Adrenal gland (tissue), 12 donors: ENCODE measurements around the gene PRAMEF8. TPM values are rescaled to one million over a fixed set of nuclear protein-coding genes. Genes with fewer than 3 reads are reported as not detected.
"Not testable (repeated sequence)": the region's sequence is repeated elsewhere in the genome, so short reads cannot be mapped to it uniquely, and the experiment has no call there.

Experiments
- DNase-seq, 7 donors: peaks; one replicate each; pipeline ENCODE4 v3.0.0-alpha.2; 2019 to 2020
- H3K27ac ChIP-seq, 5 donors: fragments of 200-600 bp; sonication (generic) in 4 of 5; 1 replicate in 3 of 5; 2 replicates in 2 of 5; pipeline versions ENCODE4 v1.5.1 to v1.8.0; 2016 to 2020; ENCODE audit warnings: mild to moderate bottlenecking in 1 of 5
- H3K27me3 ChIP-seq: fragments of 200-600 bp; 2 replicates; pipeline ENCODE4 v1.8.0; 2021
- H3K36me3 ChIP-seq, 2 donors: fragments of 200-600 bp; replicated peaks in 1 of 2; 1 replicate in 1 of 2; 2 replicates in 1 of 2; pipeline versions ENCODE4 v1.5.1 to v1.8.0; 2018 to 2022
- H3K4me1 ChIP-seq, 2 donors: fragments of 200-600 bp; replicated peaks in 1 of 2; 1 replicate in 1 of 2; 2 replicates in 1 of 2; pipeline versions ENCODE4 v1.5.1 to v1.8.0; 2018 to 2021
- H3K4me3 ChIP-seq, 4 donors: fragments of 200-600 bp; sonication (generic) in 3 of 4; one replicate each; pipeline ENCODE4 v1.5.1; 2016 to 2018
- H3K9me3 ChIP-seq, 3 donors: fragments of 200-600 bp; sonication (generic) in 1 of 3; replicated peaks in 1 of 3; 1 replicate in 2 of 3; 2 replicates in 1 of 3; pipeline versions ENCODE4 v1.5.1 to v1.8.0; 2016 to 2021
- WGBS, 4 donors: extraction: QIAGEN DNeasy Blood & Tissue Kit in 2 of 4; methylation state at CpG; one replicate each; pipeline versions ENCODE4 v1.1.5 to v1.1.7; 2013 to 2017; 5-methylcytosine and 5-hydroxymethylcytosine counted together
- intact Hi-C, 2 donors: fragments of 100-400 bp; cut with DNase I; formaldehyde crosslinking; loops; one replicate each; pipeline versions ENCODE4 v1.14.1 to v1.15.0; 2022 to 2023
- polyA plus RNA-seq, 3 donors: library from polyadenylated mRNA; stranded (reverse); fragments of 200-250 nt in 2 of 3; fragments of 350-450 nt in 1 of 3; fragmentation: Illumina TruSeq in 1 of 3; extraction: RNeasy Lipid Tissue Mini Kit (QIAGEN cat#74804) in 1 of 3; gene quantifications; one replicate each; pipeline ENCODE4 v1.2.3, GENCODE V29; 2013 to 2014
- total RNA-seq, 9 donors: library from RNA; depleted of rRNA in 4 of 9; stranded (reverse); fragments of >200 nt in 4 of 9; fragments of 120-200 nt in 1 of 9; fragmentation: NEBNext Ultra II Directional in 1 of 9; extraction: Animal tissue kit (Norgen Biotek cat#: 25700) in 1 of 9; gene quantifications; one replicate each; pipeline versions ENCODE4 v1.1.0 to v1.2.4, GENCODE V29; 2013 to 2023
- TF ChIP-seq, protein P1 (sequence below), 6 experiments: fragments of 450-650 bp in 4 of 6; fragments of 200-600 bp in 2 of 6; sonication (generic) in 1 of 6; IDR thresholded peaks; 1 replicate in 5 of 6; 2 replicates in 1 of 6; pipeline versions ENCODE4 v1.5.1 to v1.8.0; 2016 to 2021; ENCODE audit warnings: antibody characterized with exemption in 6 of 6, mild to moderate bottlenecking in 2 of 6, moderate library complexity in 1 of 6
- donor health status: healthy with polysubstance abuse.
- donor health status: Bipolar disorder and iron deficiency.
- donor health status: DM: yes; HTN: yes; CAD: no.
- donor health status: DM: no; HTN: no; CAD: no.
- donor health status: DM: no; HTN: no; CAD: no.
- donor health status: DM: yes; HTN: yes; CAD: no.

PRAMEF8 gene
- total and polyA plus RNA-seq, 12 donors, result not detected

- intact Hi-C loops, DNase-seq, H3K4me1 ChIP-seq, H3K9me3 ChIP-seq, H3K4me3 ChIP-seq, H3K27me3 ChIP-seq, H3K27ac ChIP-seq, H3K36me3 ChIP-seq: not testable (repeated sequence)
- TF ChIP-seq, protein P1, sequence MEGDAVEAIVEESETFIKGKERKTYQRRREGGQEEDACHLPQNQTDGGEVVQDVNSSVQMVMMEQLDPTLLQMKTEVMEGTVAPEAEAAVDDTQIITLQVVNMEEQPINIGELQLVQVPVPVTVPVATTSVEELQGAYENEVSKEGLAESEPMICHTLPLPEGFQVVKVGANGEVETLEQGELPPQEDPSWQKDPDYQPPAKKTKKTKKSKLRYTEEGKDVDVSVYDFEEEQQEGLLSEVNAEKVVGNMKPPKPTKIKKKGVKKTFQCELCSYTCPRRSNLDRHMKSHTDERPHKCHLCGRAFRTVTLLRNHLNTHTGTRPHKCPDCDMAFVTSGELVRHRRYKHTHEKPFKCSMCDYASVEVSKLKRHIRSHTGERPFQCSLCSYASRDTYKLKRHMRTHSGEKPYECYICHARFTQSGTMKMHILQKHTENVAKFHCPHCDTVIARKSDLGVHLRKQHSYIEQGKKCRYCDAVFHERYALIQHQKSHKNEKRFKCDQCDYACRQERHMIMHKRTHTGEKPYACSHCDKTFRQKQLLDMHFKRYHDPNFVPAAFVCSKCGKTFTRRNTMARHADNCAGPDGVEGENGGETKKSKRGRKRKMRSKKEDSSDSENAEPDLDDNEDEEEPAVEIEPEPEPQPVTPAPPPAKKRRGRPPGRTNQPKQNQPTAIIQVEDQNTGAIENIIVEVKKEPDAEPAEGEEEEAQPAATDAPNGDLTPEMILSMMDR (IDR thresholded peaks at IDR 0.05), result peak in 1 of 6 experiments; percentile 9
- 25 to 39% (median 33%) methylated on average over 2 to 3 of the region's 6 CpGs; no CpG with 5 or more reads in 1 of the 4 donors for WGBS, 4 donors
Measured at GRCh38 chr1:13277016-13277415, 7.9 kb downstream of the PRAMEF8 start.

GRCh38 chr1:13265124-13265523 is 19.8 kb downstream of the PRAMEF8 start:
- H3K4me3 ChIP-seq, H3K36me3 ChIP-seq, H3K4me1 ChIP-seq, H3K27ac ChIP-seq, intact Hi-C loops, H3K9me3 ChIP-seq, H3K27me3 ChIP-seq, DNase-seq: not testable (repeated sequence)
- WGBS, 4 donors, result 27 to 30% methylated on average over 2 of the region's 3 CpGs; no CpG with 5 or more reads in 2 of the 4 donors

DNA sequence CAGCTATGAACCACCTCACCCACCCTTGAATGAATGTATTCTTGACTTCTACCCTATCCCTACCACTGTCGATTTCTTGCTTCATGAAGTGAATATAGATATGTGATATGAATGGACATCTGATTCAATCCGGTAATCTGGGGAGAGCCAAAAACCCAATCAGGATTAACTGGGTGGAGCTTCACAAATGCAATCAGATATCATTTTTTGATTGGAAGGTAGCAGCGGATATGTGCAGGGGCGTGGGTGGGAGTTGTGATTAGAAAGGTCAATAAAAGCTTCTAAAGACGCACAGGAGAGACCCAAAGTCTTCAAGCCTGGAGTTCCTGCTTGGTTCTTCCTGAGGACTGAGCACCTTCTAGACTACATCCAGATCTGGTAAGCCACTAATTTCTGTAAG is 31.0 kb downstream of the PRAMEF8 start, which contains the start of gene PRAMEF5:
TSS of gene PRAMEF5 (plus strand) at position 301 of the 400 bp plus-strand sequence. CDS start 5,071 bp downstream, outside the sequence.
- H3K27ac ChIP-seq, DNase-seq, H3K4me1 ChIP-seq, H3K9me3 ChIP-seq, H3K36me3 ChIP-seq, H3K4me3 ChIP-seq, H3K27me3 ChIP-seq, intact Hi-C loops: not testable (repeated sequence)
- 85 to 94% (median 89%) methylated on average over 2 of the region's 5 CpGs for WGBS, 4 donors

DNA sequence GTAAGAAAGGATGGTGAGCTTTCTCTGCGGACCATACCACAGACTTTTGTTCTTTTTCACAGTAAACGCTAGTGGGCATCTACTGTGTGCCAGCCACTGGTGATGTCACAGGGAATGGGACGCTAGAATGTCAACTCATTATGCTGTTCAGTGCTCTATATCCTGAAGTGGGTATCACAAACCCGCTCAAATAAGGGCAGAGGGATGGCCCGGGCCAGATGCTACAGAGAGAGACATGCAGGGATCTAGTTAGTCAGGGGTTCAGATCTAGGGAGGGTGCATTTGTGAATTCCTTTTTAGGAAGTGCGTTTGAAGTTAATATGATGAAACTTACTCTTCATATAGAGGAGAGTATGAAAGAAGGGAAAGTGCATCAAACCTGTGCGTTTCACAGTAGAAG is 37.8 kb downstream of the PRAMEF8 start:
- 73 to 79% (median 76%) methylated on average over 6 to 7 of the region's 7 CpGs for WGBS, 4 donors
- DNase-seq, H3K4me1 ChIP-seq, intact Hi-C loops, H3K36me3 ChIP-seq, H3K9me3 ChIP-seq, H3K27me3 ChIP-seq, H3K27ac ChIP-seq, H3K4me3 ChIP-seq: not testable (repeated sequence)

- H3K36me3 ChIP-seq, H3K27ac ChIP-seq, H3K4me3 ChIP-seq, H3K27me3 ChIP-seq, intact Hi-C loops, H3K4me1 ChIP-seq, H3K9me3 ChIP-seq: not testable (repeated sequence)
- peak in 1 of 7 donors; percentile 4 for DNase-seq
- 76 to 88% (median 83%) methylated on average over 2 of the region's 2 CpGs for WGBS, 4 donors
Measured at GRCh38 chr1:13246554-13246871, 38.4 kb downstream of the PRAMEF8 start.

- H3K4me3 ChIP-seq, H3K27me3 ChIP-seq, H3K4me1 ChIP-seq, H3K36me3 ChIP-seq, H3K9me3 ChIP-seq, intact Hi-C loops, H3K27ac ChIP-seq: not testable (repeated sequence)
- WGBS, 4 donors, result 75 to 86% (median 79%) methylated on average over 5 of the region's 5 CpGs
- peak in 1 of 7 donors; percentile 4 for DNase-seq
Measured at GRCh38 chr1:13245841-13246553, 38.9 kb downstream of the PRAMEF8 start.

GRCh38 chr1:13243536-13244263 is 41.2 kb downstream of the PRAMEF8 start:
- H3K27ac ChIP-seq, H3K36me3 ChIP-seq, H3K4me3 ChIP-seq, H3K9me3 ChIP-seq, H3K4me1 ChIP-seq, H3K27me3 ChIP-seq, intact Hi-C loops, DNase-seq: not testable (repeated sequence)
- WGBS, 4 donors, result 78 to 90% (median 83%) methylated on average over 9 of the region's 9 CpGs

GRCh38 chr1:13239633-13240032 is 45.3 kb downstream of the PRAMEF8 start:
- H3K4me1 ChIP-seq, DNase-seq, intact Hi-C loops, H3K27me3 ChIP-seq, H3K36me3 ChIP-seq, H3K4me3 ChIP-seq, H3K27ac ChIP-seq, H3K9me3 ChIP-seq: not testable (repeated sequence)
- WGBS, 4 donors, result 81 to 91% (median 83%) methylated on average over 4 of the region's 4 CpGs

DNA sequence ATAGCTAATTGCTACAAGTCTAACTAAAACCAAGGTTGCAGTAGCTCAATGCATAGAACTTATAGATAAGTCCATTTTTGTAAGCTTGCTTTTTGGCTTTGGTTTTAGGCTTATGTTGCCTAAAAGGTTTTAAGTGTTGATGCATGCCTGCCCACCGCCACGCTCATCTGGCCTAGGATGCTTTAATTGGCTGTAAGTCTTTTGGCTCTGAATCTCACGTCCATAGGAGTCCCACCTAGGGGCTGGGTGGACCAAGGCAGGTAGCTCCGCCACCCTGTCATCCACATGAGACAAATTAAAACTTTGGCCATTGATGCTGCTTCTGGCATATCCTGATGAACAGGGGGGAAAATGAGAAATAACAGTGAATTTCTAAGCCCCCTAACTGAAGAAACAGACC is 47.4 kb downstream of the PRAMEF8 start:
- intact Hi-C loops, H3K27me3 ChIP-seq, DNase-seq, H3K36me3 ChIP-seq, H3K9me3 ChIP-seq, H3K4me1 ChIP-seq, H3K4me3 ChIP-seq, H3K27ac ChIP-seq: not testable (repeated sequence)
- 61 to 85% (median 76%) methylated on average over 2 to 4 of the region's 4 CpGs for WGBS, 4 donors

DNA sequence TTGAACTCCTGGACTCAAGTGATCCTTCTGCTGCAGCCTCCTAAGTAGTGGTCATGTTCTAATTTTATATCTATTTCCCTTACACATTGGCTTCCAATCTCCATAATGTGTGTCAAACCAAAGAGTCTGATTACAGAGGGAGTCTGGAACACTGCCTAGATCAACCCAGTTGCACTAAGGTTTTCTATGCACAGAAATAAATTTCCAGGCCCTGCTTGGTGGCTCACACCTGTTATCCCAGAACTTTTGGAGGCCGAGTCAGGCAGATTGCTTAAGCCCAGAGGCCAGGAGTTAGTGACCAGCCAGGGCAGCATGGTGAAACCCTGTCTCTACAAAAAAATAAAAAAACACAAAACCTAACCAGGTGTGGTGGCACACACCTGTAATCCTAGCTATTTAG is 50.9 kb downstream of the PRAMEF8 start:
- H3K4me3 ChIP-seq, H3K27ac ChIP-seq, DNase-seq, H3K27me3 ChIP-seq, intact Hi-C loops, H3K4me1 ChIP-seq, H3K9me3 ChIP-seq, H3K36me3 ChIP-seq: not testable (repeated sequence)
- 38 to 65% (median 53%) methylated on average over 1 of the region's 1 CpG for WGBS, 4 donors
